Measurements from ENCODE around the gene ANO2.

Gene ANO2

GRCh38 chr12:5582018-5582417, 363.0 kb downstream of the ANO2 start:
- no peak for DNase-seq
- WGBS: 94% methylated on average over 5 of the region's 5 CpGs
- no peaks in the 10 kb centered on the region for H3K27me3 ChIP-seq (ENCODE audit: control insufficient read depth in 1 of 2, insufficient read depth in 1 of 2, low read length in 2 of 2)
- no peak overlapping the region for H3K27ac ChIP-seq (ENCODE audit: low read length, poor library complexity, severe bottlenecking)
- no peak overlapping the region for H4K91ac ChIP-seq (ENCODE audit: low read length)
- H3K79me1 ChIP-seq (replicated peaks; ENCODE audit: low read length, poor library complexity, severe bottlenecking): no peaks in the 10 kb centered on the region
- H3K36me3 ChIP-seq (ENCODE audit: control insufficient read depth in 1 of 2, insufficient read depth in 2 of 2, low read depth in 1 of 2, low read length in 2 of 2): no peaks in the 10 kb centered on the region
- H3K18ac ChIP-seq (ENCODE audit: low read depth in 1 of 2, low read length in 2 of 2): no peak overlapping the region
- H3K14ac ChIP-seq (ENCODE audit: low read length in 2 of 2): no peak overlapping the region
- no peak overlapping the region for H3K4ac ChIP-seq (ENCODE audit: low read depth in 1 of 2, low read length in 2 of 2)
- H2BK120ac ChIP-seq (ENCODE audit: low read depth, low read length): no peak overlapping the region
- H3K4me3 ChIP-seq (ENCODE audit: insufficient read depth in 1 of 2, low read depth in 1 of 2, low read length in 2 of 2): no peak overlapping the region
- H3K4me1 ChIP-seq (ENCODE audit: control insufficient read depth, insufficient read depth, low read depth, low read length): peaks cover 4% of the 10 kb centered on the region
- no peak overlapping the region for H4K8ac ChIP-seq (ENCODE audit: low read length)
- no peak overlapping the region for H3K4me2 ChIP-seq (ENCODE audit: low read length, poor library complexity, severe bottlenecking)
- no peak overlapping the region for H2AFZ ChIP-seq (ENCODE audit: low read depth, low read length)
- H3K23ac ChIP-seq (ENCODE audit: low read length in 2 of 2): no peak overlapping the region
- no peak overlapping the region for H2AK5ac ChIP-seq (ENCODE audit: low read length, severe bottlenecking)
- H2BK12ac ChIP-seq (ENCODE audit: low read length in 2 of 2): no peak overlapping the region
- H3K9me3 ChIP-seq (ENCODE audit: control insufficient read depth, low read length): no peaks in the 10 kb centered on the region
- H2BK15ac ChIP-seq (ENCODE audit: low read depth, poor library complexity, severe bottlenecking): no peak overlapping the region
- no peak overlapping the region for H2BK5ac ChIP-seq (ENCODE audit: low read depth, low read length, poor library complexity, severe bottlenecking)
- no peak overlapping the region for H3K9ac ChIP-seq (ENCODE audit: low read length)

DNA sequence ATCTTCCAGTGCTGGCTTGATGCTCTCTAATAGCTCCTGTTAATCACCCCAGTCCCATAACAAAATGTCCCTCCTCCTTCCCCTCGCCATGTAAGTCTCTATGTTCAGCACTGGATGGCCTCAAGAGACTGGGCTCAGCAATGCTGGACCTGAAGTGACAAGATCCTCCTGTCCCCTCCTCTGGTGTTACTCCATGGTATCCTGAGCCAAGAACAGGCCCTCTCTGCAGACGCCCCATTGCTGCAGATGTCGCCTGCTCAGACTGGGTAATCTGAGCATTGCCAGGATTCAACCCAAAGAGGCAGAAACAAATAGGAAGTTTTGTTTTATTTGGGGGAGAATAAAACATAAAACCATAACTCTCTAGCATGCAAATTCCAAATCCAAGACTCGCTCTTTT, 363.4 kb downstream of the ANO2 start:
- DNase-seq: no peak
- H3K4me1 ChIP-seq (ENCODE audit: control insufficient read depth, insufficient read depth, low read depth, low read length): peaks cover 4% of the 10 kb centered on the region
- no peak overlapping the region for H2AFZ ChIP-seq (ENCODE audit: low read depth, low read length)
- H3K18ac ChIP-seq (ENCODE audit: low read depth in 1 of 2, low read length in 2 of 2): no peak overlapping the region
- H3K4me3 ChIP-seq (ENCODE audit: insufficient read depth in 1 of 2, low read depth in 1 of 2, low read length in 2 of 2): no peak overlapping the region
- H2AK5ac ChIP-seq (ENCODE audit: low read length, severe bottlenecking): no peak overlapping the region
- H3K36me3 ChIP-seq (ENCODE audit: control insufficient read depth in 1 of 2, insufficient read depth in 2 of 2, low read depth in 1 of 2, low read length in 2 of 2): no peaks in the 10 kb centered on the region
- no peaks in the 10 kb centered on the region for H3K79me1 ChIP-seq (replicated peaks; ENCODE audit: low read length, poor library complexity, severe bottlenecking)
- H3K27ac ChIP-seq (ENCODE audit: low read length, poor library complexity, severe bottlenecking): no peak overlapping the region
- H4K8ac ChIP-seq (ENCODE audit: low read length): no peak overlapping the region
- no peak overlapping the region for H3K14ac ChIP-seq (ENCODE audit: low read length in 2 of 2)
- H3K27me3 ChIP-seq (ENCODE audit: control insufficient read depth in 1 of 2, insufficient read depth in 1 of 2, low read length in 2 of 2): no peaks in the 10 kb centered on the region
- H2BK12ac ChIP-seq (ENCODE audit: low read length in 2 of 2): no peak overlapping the region
- no peak overlapping the region for H2BK5ac ChIP-seq (ENCODE audit: low read depth, low read length, poor library complexity, severe bottlenecking)
- H4K91ac ChIP-seq (ENCODE audit: low read length): no peak overlapping the region
- no peak overlapping the region for H3K23ac ChIP-seq (ENCODE audit: low read length in 2 of 2)
- no peak overlapping the region for H2BK120ac ChIP-seq (ENCODE audit: low read depth, low read length)
- no peak overlapping the region for H3K9ac ChIP-seq (ENCODE audit: low read length)
- H3K4ac ChIP-seq (ENCODE audit: low read depth in 1 of 2, low read length in 2 of 2): no peak overlapping the region
- no peak overlapping the region for H3K4me2 ChIP-seq (ENCODE audit: low read length, poor library complexity, severe bottlenecking)
- no peak overlapping the region for H2BK15ac ChIP-seq (ENCODE audit: low read depth, poor library complexity, severe bottlenecking)
- 77% methylated on average over 4 of the region's 4 CpGs for WGBS
- no peaks in the 10 kb centered on the region for H3K9me3 ChIP-seq (ENCODE audit: control insufficient read depth, low read length)

DNA sequence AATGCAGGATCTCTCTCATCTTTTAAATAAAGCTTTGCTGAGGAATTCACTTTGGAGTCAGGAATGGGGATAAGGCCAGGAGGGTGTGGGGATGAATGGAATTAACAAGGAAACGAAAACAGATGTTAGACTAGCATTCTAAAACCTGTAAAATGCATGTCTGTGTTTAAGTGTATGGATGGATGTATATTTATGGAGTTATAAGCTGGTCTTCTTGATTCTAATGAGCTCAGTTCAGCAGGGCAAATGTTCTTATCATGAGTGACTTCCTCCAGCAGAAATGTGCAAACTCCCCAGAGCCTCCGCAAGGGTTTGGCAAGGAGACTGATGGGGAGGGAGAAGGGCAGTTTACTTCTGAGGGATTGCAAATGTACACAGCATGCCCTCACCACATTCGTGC, 364.0 kb downstream of the ANO2 start:
- no peak overlapping the region for H4K8ac ChIP-seq (ENCODE audit: low read length)
- H3K27me3 ChIP-seq (ENCODE audit: control insufficient read depth in 1 of 2, insufficient read depth in 1 of 2, low read length in 2 of 2): no peaks in the 10 kb centered on the region
- no peak overlapping the region for H2BK15ac ChIP-seq (ENCODE audit: low read depth, poor library complexity, severe bottlenecking)
- WGBS: 62% methylated on average over 3 of the region's 3 CpGs
- no peak overlapping the region for H3K27ac ChIP-seq (ENCODE audit: low read length, poor library complexity, severe bottlenecking)
- no peak overlapping the region for H3K4ac ChIP-seq (ENCODE audit: low read depth in 1 of 2, low read length in 2 of 2)
- H4K91ac ChIP-seq (ENCODE audit: low read length): no peak overlapping the region
- no peak overlapping the region for H2AK5ac ChIP-seq (ENCODE audit: low read length, severe bottlenecking)
- no peaks in the 10 kb centered on the region for H3K9me3 ChIP-seq (ENCODE audit: control insufficient read depth, low read length)
- H3K23ac ChIP-seq (ENCODE audit: low read length in 2 of 2): no peak overlapping the region
- no peak overlapping the region for H3K18ac ChIP-seq (ENCODE audit: low read depth in 1 of 2, low read length in 2 of 2)
- no peak overlapping the region for H2BK5ac ChIP-seq (ENCODE audit: low read depth, low read length, poor library complexity, severe bottlenecking)
- no peak overlapping the region for H3K9ac ChIP-seq (ENCODE audit: low read length)
- H3K79me1 ChIP-seq (replicated peaks; ENCODE audit: low read length, poor library complexity, severe bottlenecking): no peaks in the 10 kb centered on the region
- no peak overlapping the region for H3K4me3 ChIP-seq (ENCODE audit: insufficient read depth in 1 of 2, low read depth in 1 of 2, low read length in 2 of 2)
- H3K4me1 ChIP-seq (ENCODE audit: control insufficient read depth, insufficient read depth, low read depth, low read length): peaks cover 1% of the 10 kb centered on the region
- no peak overlapping the region for H2BK120ac ChIP-seq (ENCODE audit: low read depth, low read length)
- no peak overlapping the region for H3K4me2 ChIP-seq (ENCODE audit: low read length, poor library complexity, severe bottlenecking)
- H3K14ac ChIP-seq (ENCODE audit: low read length in 2 of 2): no peak overlapping the region
- DNase-seq: no peak
- no peak overlapping the region for H2BK12ac ChIP-seq (ENCODE audit: low read length in 2 of 2)
- H2AFZ ChIP-seq (ENCODE audit: low read depth, low read length): no peak overlapping the region
- no peaks in the 10 kb centered on the region for H3K36me3 ChIP-seq (ENCODE audit: control insufficient read depth in 1 of 2, insufficient read depth in 2 of 2, low read depth in 1 of 2, low read length in 2 of 2)

GRCh38 chr12:5578775-5579174, 366.3 kb downstream of the ANO2 start:
- H3K79me1 ChIP-seq (replicated peaks; ENCODE audit: low read length, poor library complexity, severe bottlenecking): no peaks in the 10 kb centered on the region
- H3K23ac ChIP-seq (ENCODE audit: low read length in 2 of 2): no peak overlapping the region
- H3K9me3 ChIP-seq (ENCODE audit: control insufficient read depth, low read length): no peaks in the 10 kb centered on the region
- H2AK5ac ChIP-seq (ENCODE audit: low read length, severe bottlenecking): no peak overlapping the region
- 70% methylated on average over 3 of the region's 3 CpGs for whole genome bisulfite sequencing
- H3K36me3 ChIP-seq (ENCODE audit: control insufficient read depth in 1 of 2, insufficient read depth in 2 of 2, low read depth in 1 of 2, low read length in 2 of 2): no peaks in the 10 kb centered on the region
- no peak overlapping the region for H2BK12ac ChIP-seq (ENCODE audit: low read length in 2 of 2)
- H3K27ac ChIP-seq (ENCODE audit: low read length, poor library complexity, severe bottlenecking): no peak overlapping the region
- peaks cover 0 to 4% of the 10 kb centered on the region in 2 experiments for H3K27me3 ChIP-seq (ENCODE audit: control insufficient read depth in 1 of 2, insufficient read depth in 1 of 2, low read length in 2 of 2)
- H3K4me1 ChIP-seq (ENCODE audit: control insufficient read depth, insufficient read depth, low read depth, low read length): no peaks in the 10 kb centered on the region
- H3K4me3 ChIP-seq (ENCODE audit: insufficient read depth in 1 of 2, low read depth in 1 of 2, low read length in 2 of 2): no peak overlapping the region
- H2BK120ac ChIP-seq (ENCODE audit: low read depth, low read length): no peak overlapping the region
- H2AFZ ChIP-seq (ENCODE audit: low read depth, low read length): no peak overlapping the region
- no peak overlapping the region for H3K9ac ChIP-seq (ENCODE audit: low read length)
- no peak overlapping the region for H3K18ac ChIP-seq (ENCODE audit: low read depth in 1 of 2, low read length in 2 of 2)
- no peak overlapping the region for H3K4me2 ChIP-seq (ENCODE audit: low read length, poor library complexity, severe bottlenecking)
- H2BK5ac ChIP-seq (ENCODE audit: low read depth, low read length, poor library complexity, severe bottlenecking): no peak overlapping the region
- no peak overlapping the region for H3K14ac ChIP-seq (ENCODE audit: low read length in 2 of 2)
- no peak overlapping the region for H3K4ac ChIP-seq (ENCODE audit: low read depth in 1 of 2, low read length in 2 of 2)
- no peak overlapping the region for H4K91ac ChIP-seq (ENCODE audit: low read length)
- H4K8ac ChIP-seq (ENCODE audit: low read length): no peak overlapping the region
- no peak for DNase-seq
- no peak overlapping the region for H2BK15ac ChIP-seq (ENCODE audit: low read depth, poor library complexity, severe bottlenecking)

Data from mesenchymal stem cell (in vitro differentiated cells and primary cell).